Measurements from ENCODE around the gene PKP3. TPM values are rescaled to one million over a fixed set of nuclear protein-coding genes. Genes with fewer than 3 reads are reported as not detected.

The PKP3 gene
- polyA plus RNA-seq, 1 donor (not counting 4 experiments of a cell fraction or from before 2014, with no cell fraction given): 125 TPM

GRCh38 chr11:368414-369335 lies 25.3 kb upstream of the PKP3 start:
- no peak for DNase-seq (ENCODE audit: low read depth, low spot score)
- H3K9ac ChIP-seq (ENCODE audit: control insufficient read depth, extremely low read depth, insufficient read depth, low read length): no peak overlapping the region
- H3K79me2 ChIP-seq (ENCODE audit: control insufficient read depth, insufficient read depth, low read length): no peaks in the 10 kb centered on the region
- H3K9me3 ChIP-seq (ENCODE audit: control insufficient read depth, low read depth, low read length): no peaks in the 10 kb centered on the region
- H3K27ac ChIP-seq (ENCODE audit: control insufficient read depth, insufficient read depth, low read length): no peak overlapping the region
- no peak for FAIRE-seq
- peaks cover 0 to 3% of the 10 kb centered on the region in 2 experiments for H3K36me3 ChIP-seq (ENCODE audit: control insufficient read depth in 2 of 2, extremely low read depth in 1 of 2, insufficient read depth in 2 of 2, low read length in 2 of 2)
- H3K4me1 ChIP-seq (ENCODE audit: control insufficient read depth, extremely low read depth, insufficient read depth, low read length): peaks cover 20% of the 10 kb centered on the region
- H4K20me1 ChIP-seq (ENCODE audit: control insufficient read depth, extremely low read depth, insufficient read depth, low read length): no peaks in the 10 kb centered on the region
- no peak overlapping the region for H3K4me2 ChIP-seq (ENCODE audit: control insufficient read depth, extremely low read depth, insufficient read depth, low read depth, low read length)
- H3K27me3 ChIP-seq (ENCODE audit: control insufficient read depth, extremely low read depth, insufficient read depth, low read length): peaks cover 55% of the 10 kb centered on the region
- H2AFZ ChIP-seq (ENCODE audit: control insufficient read depth, low read length): no peak overlapping the region
- no peak for TF ChIP-seq CTCF (optimal IDR thresholded peaks at IDR 0.05 in 1 of 3, IDR thresholded peaks at IDR 0.05 in 1 of 3, conservative IDR thresholded peaks at IDR 0.05 in 1 of 3; ENCODE audit: extremely low read depth in 1 of 3, insufficient read depth in 2 of 3, low read length in 3 of 3)
- TF ChIP-seq EZH2 (IDR thresholded peaks at IDR 0.05; ENCODE audit: low read length): peak; percentile 93
- dilution Hi-C loops (cut with MboI; ENCODE audit: extremely low pct_ligation_motif_present, low sequenced_read_pairs): no loop called here
- peak overlapping the region in 1 of 3 experiments; percentile 19 for H3K4me3 ChIP-seq (ENCODE audit: control insufficient read depth in 2 of 3, extremely low read depth in 1 of 3, insufficient read depth in 2 of 3, low read depth in 1 of 3, low read length in 3 of 3)
- no peaks in the 10 kb centered on the region for H3K9me1 ChIP-seq (ENCODE audit: control insufficient read depth, extremely low read depth, insufficient read depth, low read length)

- no peak for FAIRE-seq
- H3K9me3 ChIP-seq (ENCODE audit: control insufficient read depth, low read depth, low read length): no peaks in the 10 kb centered on the region
- no peaks in the 10 kb centered on the region for H3K9me1 ChIP-seq (ENCODE audit: control insufficient read depth, extremely low read depth, insufficient read depth, low read length)
- no peak for TF ChIP-seq CTCF (optimal IDR thresholded peaks at IDR 0.05 in 1 of 3, IDR thresholded peaks at IDR 0.05 in 1 of 3, conservative IDR thresholded peaks at IDR 0.05 in 1 of 3; ENCODE audit: extremely low read depth in 1 of 3, insufficient read depth in 2 of 3, low read length in 3 of 3)
- TF ChIP-seq EZH2 (IDR thresholded peaks at IDR 0.05; ENCODE audit: low read length): no peak
- no peak within 1 kb of the TSS for H3K27ac ChIP-seq (ENCODE audit: control insufficient read depth, insufficient read depth, low read length)
- peaks cover 14% of the 10 kb centered on the region for H3K4me1 ChIP-seq (ENCODE audit: control insufficient read depth, extremely low read depth, insufficient read depth, low read length)
- no peaks in the 10 kb centered on the region for H4K20me1 ChIP-seq (ENCODE audit: control insufficient read depth, extremely low read depth, insufficient read depth, low read length)
- H3K4me2 ChIP-seq (ENCODE audit: control insufficient read depth, extremely low read depth, insufficient read depth, low read depth, low read length): peak within 1 kb of the TSS; percentile 56
- H3K9ac ChIP-seq (ENCODE audit: control insufficient read depth, extremely low read depth, insufficient read depth, low read length): peak within 1 kb of the TSS; percentile 47
- dilution Hi-C loops (cut with MboI; ENCODE audit: extremely low pct_ligation_motif_present, low sequenced_read_pairs): no loop called here
- DNase-seq (ENCODE audit: low read depth, low spot score): no peak
- H3K79me2 ChIP-seq (ENCODE audit: control insufficient read depth, insufficient read depth, low read length): no peaks in the 10 kb centered on the region
- H2AFZ ChIP-seq (ENCODE audit: control insufficient read depth, low read length): no peak within 1 kb of the TSS
- peaks cover 0 to 3% of the 10 kb centered on the region in 2 experiments for H3K36me3 ChIP-seq (ENCODE audit: control insufficient read depth in 2 of 2, extremely low read depth in 1 of 2, insufficient read depth in 2 of 2, low read length in 2 of 2)
- H3K27me3 ChIP-seq (ENCODE audit: control insufficient read depth, extremely low read depth, insufficient read depth, low read length): peaks cover 55% of the 10 kb centered on the region
- peak within 1 kb of the TSS; percentile 34 to 58 (median 54) for H3K4me3 ChIP-seq (ENCODE audit: control insufficient read depth in 2 of 3, extremely low read depth in 1 of 3, insufficient read depth in 2 of 3, low read depth in 1 of 3, low read length in 3 of 3)
Measured at GRCh38 chr11:369336-370018, 24.5 kb upstream of the PKP3 start, which contains the start of gene B4GALNT4. Gene B4GALNT4 (plus strand): TSS chr11:369499. CDS start chr11:369804, 305 bp downstream.
